HFFc6 (cell line): Measurements from ENCODE around the gene CMTM4. TPM values are rescaled to one million over a fixed set of nuclear protein-coding genes. Genes with fewer than 3 reads are reported as not detected.

Experiments
- total RNA-seq, 6 experiments: library from RNA; stranded (reverse); fragmentation: NEBNext Ultra II Directional; extraction: Animal tissue kit (Norgen Biotek cat#: 25700); gene quantifications; 2 replicates in 1 of 6; 3 replicates in 5 of 6; pipeline ENCODE4 v1.2.3, GENCODE V29; 2021

CMTM4 gene
- total RNA-seq, 6 experiments from 2014 or later: 14.2 to 22.0 (median 18.8) TPM

Other genes with a start within 250 kb of the CMTM4 start
- gene TK2, start 146.6 kb downstream of the CMTM4 start, total RNA-seq: 10 to 100 TPM; 29.1 to 43.8 (median 32.6) TPM
- gene CKLF, start 144.2 kb downstream of the CMTM4 start, total RNA-seq: 10 to 100 TPM; 44.7 to 61.4 (median 56.8) TPM
- 1 to 10 TPM; 4.2 to 5.5 (median 4.9) TPM for gene CMTM1, start 130.3 kb downstream of the CMTM4 start, total RNA-seq
- gene CMTM2, start 117.3 kb downstream of the CMTM4 start, total RNA-seq: not detected
- gene CMTM3, start 92.0 kb downstream of the CMTM4 start, total RNA-seq: 10 to 100 TPM; 26.3 to 35.6 (median 28.0) TPM
- 100 to 1,000 TPM in 3 of 6 experiments, 10 to 100 TPM in 3; 84.7 to 103 (median 99.7) TPM for gene DYNC1LI2, start 54.9 kb upstream of the CMTM4 start, total RNA-seq
- gene TERB1, start 104.8 kb upstream of the CMTM4 start, total RNA-seq: not detected
- 10 to 100 TPM; 47.3 to 57.5 (median 53.8) TPM for gene NAE1, start 134.2 kb upstream of the CMTM4 start, total RNA-seq
- not detected for gene CA7, start 147.7 kb upstream of the CMTM4 start, total RNA-seq
- 10 to 100 TPM; 12.8 to 17.7 (median 16.2) TPM for gene PDP2, start 183.8 kb upstream of the CMTM4 start, total RNA-seq
- under 1 TPM in 1 of 6 experiments, not detected in 5; 0.09 TPM for gene CDH16, start 222.1 kb upstream of the CMTM4 start, total RNA-seq
- 1 to 10 TPM in 4 of 6 experiments, under 1 TPM in 2; 0.52 to 2.0 (median 1.5) TPM for gene RRAD, start 228.8 kb upstream of the CMTM4 start, total RNA-seq
- 100 to 1,000 TPM in 2 of 6 experiments, 10 to 100 TPM in 4; 90.9 to 108 (median 98.6) TPM for gene CIAO2B, start 237.7 kb upstream of the CMTM4 start, total RNA-seq
- gene CES2, start 238.8 kb upstream of the CMTM4 start, total RNA-seq: 10 to 100 TPM; 35.1 to 42.3 (median 40.2) TPM